Lung (tissue), 12 donors: ENCODE measurements around the gene POLE4. TPM values are rescaled to one million over a fixed set of nuclear protein-coding genes. Genes with fewer than 3 reads are reported as not detected.

Source experiments
- ATAC-seq: fragments of 200-7000 bp; cut with Tn5 transposase; one replicate; pipeline ENCODE4 v1.9.1; 2020; ENCODE audit warnings: moderate number of reproducible peaks; ENCODE audit not compliant: insufficient read depth, low FRiP score
- DNase-seq, 3 donors: peaks; one replicate each; pipeline ENCODE4 v3.0.0-alpha.2; 2013 to 2017
- H3K27ac ChIP-seq, 2 donors: one replicate each; pipeline ENCODE4 v1.5.1; 2013; ENCODE audit warnings: mild to moderate bottlenecking in 2 of 2, moderate library complexity in 2 of 2, control low read depth in 1 of 2, inconsistent platforms in 1 of 2, low read depth in 1 of 2, low read length in 1 of 2
- H3K27me3 ChIP-seq, 3 donors: one replicate each; pipeline ENCODE4 v1.5.1; 2013; ENCODE audit warnings: low read length in 2 of 3; ENCODE audit not compliant: control insufficient read depth in 3 of 3, insufficient read depth in 3 of 3
- H3K36me3 ChIP-seq, 4 donors: one replicate each; pipeline ENCODE4 v1.5.1; 2013; ENCODE audit warnings: low read length in 4 of 4, mild to moderate bottlenecking in 1 of 4, moderate library complexity in 1 of 4; ENCODE audit not compliant: control insufficient read depth in 4 of 4, insufficient read depth in 4 of 4
- H3K4me1 ChIP-seq, 5 donors: one replicate each; pipeline ENCODE4 v1.5.1; 2013; ENCODE audit warnings: low read length in 5 of 5, mild to moderate bottlenecking in 2 of 5, moderate library complexity in 1 of 5; ENCODE audit not compliant: control insufficient read depth in 5 of 5, insufficient read depth in 5 of 5
- H3K4me3 ChIP-seq: one replicate; pipeline ENCODE4 v1.5.1; 2013; ENCODE audit warnings: mild to moderate bottlenecking, control low read depth, moderate library complexity
- H3K9ac ChIP-seq, 2 donors: one replicate each; pipeline ENCODE4 v1.5.1; 2013; ENCODE audit warnings: low read length in 2 of 2, control low read depth in 1 of 2; ENCODE audit not compliant: insufficient read depth in 1 of 2
- H3K9me3 ChIP-seq, 4 donors: one replicate each; pipeline ENCODE4 v1.5.1; 2013; ENCODE audit warnings: low read length in 3 of 4, mild to moderate bottlenecking in 1 of 4, moderate library complexity in 1 of 4; ENCODE audit not compliant: control insufficient read depth in 4 of 4, insufficient read depth in 3 of 4
- CTCF ChIP-seq: IDR thresholded peaks from 2 replicates; pipeline ENCODE4 v1.5.1; 2012; ENCODE audit warnings: mild to moderate bottlenecking; ENCODE audit errors: control extremely low read depth, extremely low read depth
- WGBS, 2 donors: extraction: QIAGEN DNeasy Blood & Tissue Kit; methylation state at CpG; one replicate each; pipeline ENCODE4 v1.1.7; 2013; 5-methylcytosine and 5-hydroxymethylcytosine counted together
- polyA plus RNA-seq, 2 donors: library from polyadenylated mRNA; stranded (reverse); fragments of 200-250 nt; gene quantifications; one replicate each; pipeline ENCODE4 v1.2.1, GENCODE V29; 2013
- total RNA-seq, 2 donors: library from RNA; depleted of rRNA in 1 of 2; stranded (reverse); fragments of >200 nt in 1 of 2; gene quantifications; one replicate each; pipeline ENCODE4 v1.2.1, GENCODE V29; 2014 to 2021
- donor health status: control.
- donor health status: control.
- donor health status: Bipolar disorder and iron deficiency.
- donor health status: healthy.
- donor health status: DM: yes; HTN: yes; CAD: no.

Gene POLE4
- total and polyA plus RNA-seq, 4 donors, result 18.7 to 87.9 (median 57.6) TPM

- no peak overlapping the region for H3K27ac ChIP-seq
- DNase-seq (no peak), ATAC-seq (no peak)
- WGBS, 2 donors, result 73 to 78% methylated on average over 5 of the region's 5 CpGs
- peaks cover 0 to 3% (median 0%) of the 10 kb centered on the region in 5 donors for H3K4me1 ChIP-seq
- H3K9ac ChIP-seq, result no peak overlapping the region
- no peak for TF ChIP-seq CTCF
- no peaks in the 10 kb centered on the region for H3K27me3 ChIP-seq
- H3K36me3 ChIP-seq, result no peaks in the 10 kb centered on the region
- H3K4me3 ChIP-seq, result no peak overlapping the region
- H3K9me3 ChIP-seq, result peaks cover 0 to 4% (median 0%) of the 10 kb centered on the region in 4 donors
Observed at GRCh38 chr2:74927621-74928020, 30.8 kb upstream of the POLE4 start.

GRCh38 chr2:74930811-74931486 is 27.5 kb upstream of the POLE4 start:
- ATAC-seq (no peak), DNase-seq (no peak)
- H3K9ac ChIP-seq, result no peak overlapping the region
- no peak overlapping the region for H3K27ac ChIP-seq
- H3K9me3 ChIP-seq, result peaks cover 0 to 7% (median 0%) of the 10 kb centered on the region in 4 donors
- H3K4me3 ChIP-seq, result no peak overlapping the region
- peaks cover 0 to 2% (median 0%) of the 10 kb centered on the region in 5 donors for H3K4me1 ChIP-seq
- no peaks in the 10 kb centered on the region for H3K27me3 ChIP-seq
- no peak for TF ChIP-seq CTCF
- WGBS, 2 donors, result 90 to 96% methylated on average over 8 of the region's 8 CpGs
- H3K36me3 ChIP-seq, result peaks cover 0 to 4% (median 0%) of the 10 kb centered on the region in 4 donors

- Histone ChIP-seq H3K27me3 (peaks cover 0 to 2% (median 0%) of the 10 kb centered on the region in 3 donors), H3K4me1 (peaks cover 0 to 2% (median 0%) of the 10 kb centered on the region in 5 donors), H3K27ac (no peak overlapping the region), H3K4me3 (no peak overlapping the region), H3K36me3 (peaks cover 0 to 4% (median 0%) of the 10 kb centered on the region in 4 donors), H3K9ac (no peak overlapping the region), H3K9me3 (peaks cover 0 to 7% (median 0%) of the 10 kb centered on the region in 4 donors)
- DNase-seq, result no peak
- no peak for TF ChIP-seq CTCF
- 93 to 95% methylated on average over 2 of the region's 2 CpGs for WGBS, 2 donors
- ATAC-seq, result no peak
Observed at GRCh38 chr2:74931940-74932339, 26.5 kb upstream of the POLE4 start.
